H1 (cell line): Measurements from ENCODE around the gene OR10R2. TPM values are rescaled to one million over a fixed set of nuclear protein-coding genes. Genes with fewer than 3 reads are reported as not detected.

Experiments used
- CHD7 ChIP-seq: fragments of 300-600 bp; sonication (generic); IDR thresholded peaks from 2 replicates; pipeline ENCODE4 v1.7.1; 2012; ENCODE audit warnings: low read length, moderate library complexity, mild to moderate bottlenecking, inconsistent platforms; ENCODE audit not compliant: insufficient replicate concordance
- HDAC6 ChIP-seq: IDR thresholded peaks from one replicate; pipeline ENCODE4 v1.7.1; 2012; ENCODE audit warnings: low read depth, mild to moderate bottlenecking, inconsistent platforms, low read length, moderate library complexity
- RNF2 ChIP-seq: fragments of 200-900, 300-1000 bp; sonication (generic); IDR thresholded peaks from 2 replicates; pipeline ENCODE4 v1.7.1; 2016; ENCODE audit warnings: borderline replicate concordance, low read depth, mild to moderate bottlenecking, antibody characterized with exemption, low read length; ENCODE audit not compliant: poor library complexity, severe bottlenecking; ENCODE audit errors: missing control alignments
- SIRT6 ChIP-seq: IDR thresholded peaks from one replicate; pipeline ENCODE4 v1.7.1; 2012; ENCODE audit warnings: low read length, inconsistent platforms
- TAF1 ChIP-seq: IDR thresholded peaks from 2 replicates; pipeline ENCODE4 v1.6.1; 2011; ENCODE audit warnings: mild to moderate bottlenecking, low read depth, low read length
- polyA plus RNA-seq, 7 experiments: library from polyadenylated mRNA; depleted of rRNA in 3 of 7; stranded (reverse) in 5 of 7; unstranded in 2 of 7; fragments of >200 nt in 5 of 7; fragments of 200-250 nt in 2 of 7; gene quantifications; 1 replicate in 5 of 7; 2 replicates in 1 of 7; 4 replicates in 1 of 7; pipeline versions ENCODE4 v1.2.1 to v1.2.3, GENCODE V29; 2011 to 2013; ENCODE audit warnings: missing spikeins in 2 of 7, mixed read lengths in 2 of 7
- total RNA-seq: library from RNA; stranded (reverse); fragmentation: NEBNext Ultra II Directional; extraction: Animal tissue kit (Norgen Biotek cat#: 25700); gene quantifications from 2 replicates; pipeline ENCODE4 v1.2.1, GENCODE V29; 2021

Gene OR10R2
- total and polyA plus RNA-seq, 2 of the 8 experiments (the other 6 are each of a cell fraction or from before 2014, with no cell fraction given): not detected

GRCh38 chr1:158494796-158495195 lies 22.8 kb downstream of the OR10R2 start (continued):
- no peak for TF ChIP-seq CHD7
- no peak for TF ChIP-seq HDAC6
- no peak for TF ChIP-seq RNF2
- TF ChIP-seq SIRT6: no peak
- TF ChIP-seq TAF1: no peak
